SJSA1 (cell line): Measurements from ENCODE around the gene PCDHA13. TPM values are rescaled to one million over a fixed set of nuclear protein-coding genes. Genes with fewer than 3 reads are reported as not detected.
A peak's percentile ranks its signal among the peaks of the same experiment; 100 is the strongest.
"Not testable (repeated sequence)": the region's sequence is repeated elsewhere in the genome, so short reads cannot be mapped to it uniquely, and the experiment has no call there.

Source experiments
- DNase-seq, 2 experiments: peaks; one replicate each; pipeline ENCODE4 v3.0.0-alpha.2; 2015 to 2020; ENCODE audit warnings: low spot score in 2 of 2, low read depth in 1 of 2
- H3K27ac ChIP-seq: fragments of 250-450 bp; sonication (Bioruptor Pico); 2 replicates; pipeline ENCODE4 v1.5.1; 2020; ENCODE audit warnings: mild to moderate bottlenecking, moderate library complexity
- H3K27me3 ChIP-seq: fragments of 250-450 bp; sonication (Bioruptor Pico); replicated peaks from 2 replicates; pipeline ENCODE4 v1.5.1; 2020; ENCODE audit warnings: mild to moderate bottlenecking, moderate library complexity
- H3K36me3 ChIP-seq: fragments of 250-450 bp; sonication (Bioruptor Pico); 2 replicates; pipeline ENCODE4 v1.5.1; 2020; ENCODE audit warnings: mild to moderate bottlenecking
- H3K4me1 ChIP-seq: fragments of 250-450 bp; sonication (Bioruptor Pico); replicated peaks from 2 replicates; pipeline ENCODE4 v1.6.1; 2021; ENCODE audit warnings: mild to moderate bottlenecking
- H3K4me3 ChIP-seq: fragments of 250-450 bp; sonication (Bioruptor Pico); 2 replicates; pipeline ENCODE4 v1.5.1; 2020; ENCODE audit warnings: mild to moderate bottlenecking
- H3K9me3 ChIP-seq: fragments of 250-450 bp; sonication (Bioruptor Pico); replicated peaks from 2 replicates; pipeline ENCODE4 v1.5.1; 2020; ENCODE audit warnings: mild to moderate bottlenecking
- total RNA-seq: library from RNA; depleted of rRNA; stranded (reverse); fragments of >200 nt; shearing (Covaris generic); gene quantifications from 2 replicates; pipeline ENCODE4 v1.2.3, GENCODE V29; 2014; rRNA removed

PCDHA13 gene
- total RNA-seq: not detected in 2 replicates

DNA sequence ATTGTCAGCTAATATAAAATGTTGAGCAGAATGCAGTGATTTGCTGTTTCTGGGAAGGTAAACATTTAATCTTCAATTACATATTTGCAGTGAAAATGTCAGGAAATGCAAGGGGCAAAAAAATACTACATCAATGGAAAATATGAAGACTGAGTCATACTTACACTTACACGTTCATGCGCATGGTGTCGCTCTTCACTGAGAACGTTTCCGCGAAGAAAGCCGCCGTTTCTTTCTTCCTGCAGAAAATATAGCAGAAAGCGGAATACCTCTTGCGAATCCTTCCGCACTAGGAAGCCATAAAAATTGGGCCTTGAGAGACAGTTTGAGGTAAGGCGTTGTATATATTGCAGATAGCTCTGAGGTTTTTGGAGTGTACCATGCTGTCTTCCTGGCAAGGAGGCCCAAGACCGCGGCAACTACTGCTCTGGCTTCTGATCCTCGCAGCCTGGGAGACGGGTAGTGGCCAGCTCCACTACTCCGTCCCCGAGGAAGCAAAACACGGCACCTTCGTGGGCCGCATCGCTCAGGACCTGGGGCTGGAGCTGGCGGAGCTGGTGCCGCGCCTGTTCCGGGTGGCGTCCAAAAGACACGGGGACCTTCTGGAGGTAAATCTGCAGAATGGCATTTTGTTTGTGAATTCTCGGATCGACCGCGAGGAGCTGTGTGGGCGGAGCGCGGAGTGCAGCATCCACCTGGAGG lies at the start of gene PCDHA13:
Gene PCDHA13, plus strand, starts transcription at position 236 of the 702 bp plus-strand sequence. Its CDS starts 145 bp downstream, at position 381.
- Histone ChIP-seq H3K27me3 (no peaks in the 10 kb centered on the region; the same call in 1 of the 2 replicates), H3K4me1 (no peaks in the 10 kb centered on the region), H3K9me3 (peaks cover 18% of the 10 kb centered on the region), H3K4me3 (no peak within 1 kb of the TSS), H3K27ac (no peak within 1 kb of the TSS), H3K36me3 (no peaks in the 10 kb centered on the region)
- DNase-seq: no peak

DNA sequence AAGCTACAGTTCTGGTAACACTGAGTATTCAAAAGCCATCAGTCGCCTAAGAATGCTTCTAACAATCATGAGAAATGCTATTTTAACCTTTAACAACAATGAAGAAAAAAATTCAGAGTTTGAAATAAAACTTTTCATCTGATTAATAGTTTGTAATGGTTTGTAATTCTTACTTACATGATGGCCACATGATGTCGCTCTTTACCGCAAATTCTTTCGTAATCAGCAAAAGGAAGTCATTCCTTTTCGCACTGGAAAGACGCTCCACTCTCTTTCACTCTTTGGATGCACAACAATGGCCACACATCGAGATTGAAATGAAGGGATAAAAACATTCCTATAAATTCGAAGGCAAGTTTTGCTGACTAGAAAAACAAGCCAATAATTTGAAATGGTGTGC lies 47.9 kb upstream of the PCDHA13 start, which contains the start of gene PCDHA7:
Gene PCDHA7, plus strand, starts transcription at position 277 of the 400 bp plus-strand sequence. Its CDS starts 115 bp downstream, at position 392.
- no peaks in the 10 kb centered on the region for H3K36me3 ChIP-seq
- H3K27me3 ChIP-seq: no peaks in the 10 kb centered on the region
- peaks cover 8% of the 10 kb centered on the region for H3K9me3 ChIP-seq
- no peaks in the 10 kb centered on the region for H3K4me1 ChIP-seq
- no peak within 1 kb of the TSS for H3K27ac ChIP-seq
- DNase-seq: no peak
- no peak within 1 kb of the TSS for H3K4me3 ChIP-seq

DNA sequence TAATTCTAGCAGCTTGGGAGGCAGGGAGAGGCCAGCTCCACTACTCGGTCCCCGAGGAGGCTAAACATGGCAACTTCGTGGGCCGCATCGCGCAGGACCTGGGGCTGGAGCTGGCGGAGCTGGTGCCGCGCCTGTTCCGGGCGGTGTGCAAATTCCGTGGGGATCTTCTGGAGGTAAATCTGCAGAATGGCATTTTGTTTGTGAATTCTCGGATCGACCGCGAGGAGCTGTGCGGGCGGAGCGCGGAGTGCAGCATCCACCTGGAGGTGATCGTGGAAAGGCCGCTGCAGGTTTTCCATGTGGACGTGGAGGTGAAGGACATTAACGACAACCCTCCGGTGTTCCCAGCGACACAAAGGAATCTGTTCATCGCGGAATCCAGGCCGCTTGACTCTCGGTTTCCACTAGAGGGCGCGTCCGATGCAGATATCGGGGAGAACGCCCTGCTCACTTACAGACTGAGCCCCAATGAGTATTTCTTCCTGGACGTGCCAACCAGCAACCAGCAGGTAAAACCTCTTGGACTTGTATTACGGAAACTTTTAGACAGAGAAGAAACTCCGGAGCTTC lies 47.4 kb upstream of the PCDHA13 start:
- not testable (repeated sequence) for H3K4me3 ChIP-seq, H3K27me3 ChIP-seq, H3K27ac ChIP-seq, H3K9me3 ChIP-seq, DNase-seq, H3K4me1 ChIP-seq, H3K36me3 ChIP-seq

DNA sequence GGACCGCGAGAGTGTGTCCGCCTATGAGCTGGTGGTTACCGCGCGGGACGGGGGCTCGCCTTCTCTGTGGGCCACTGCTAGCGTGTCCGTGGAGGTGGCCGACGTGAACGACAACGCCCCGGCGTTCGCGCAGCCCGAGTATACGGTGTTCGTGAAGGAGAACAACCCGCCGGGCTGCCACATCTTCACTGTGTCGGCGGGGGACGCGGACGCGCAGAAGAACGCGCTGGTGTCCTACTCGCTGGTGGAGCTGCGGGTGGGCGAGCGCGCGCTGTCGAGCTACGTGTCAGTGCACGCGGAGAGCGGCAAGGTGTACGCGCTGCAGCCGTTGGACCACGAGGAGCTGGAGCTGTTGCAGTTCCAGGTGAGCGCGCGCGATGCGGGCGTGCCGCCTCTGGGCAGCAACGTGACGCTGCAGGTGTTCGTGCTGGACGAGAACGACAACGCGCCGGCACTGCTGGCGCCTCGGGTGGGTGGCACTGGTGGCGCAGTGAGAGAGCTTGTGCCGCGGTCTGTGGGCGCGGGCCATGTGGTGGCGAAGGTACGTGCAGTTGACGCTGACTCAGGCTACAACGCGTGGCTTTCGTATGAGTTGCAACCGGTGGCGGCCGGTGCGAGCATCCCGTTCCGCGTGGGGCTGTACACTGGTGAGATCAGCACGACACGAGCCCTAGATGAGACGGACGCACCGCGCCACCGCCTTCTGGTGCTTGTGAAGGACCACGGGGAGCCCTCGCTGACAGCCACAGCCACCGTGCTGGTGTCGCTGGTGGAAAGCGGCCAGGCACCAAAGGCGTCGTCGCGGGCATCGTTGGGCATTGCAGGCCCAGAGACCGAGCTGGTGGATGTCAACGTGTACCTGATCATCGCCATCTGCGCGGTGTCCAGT lies 46.1 kb upstream of the PCDHA13 start:
- H3K27me3 ChIP-seq: no peaks in the 10 kb centered on the region
- H3K36me3 ChIP-seq: no peaks in the 10 kb centered on the region
- no peak overlapping the region for H3K4me3 ChIP-seq
- DNase-seq: no peak
- H3K27ac ChIP-seq: no peak overlapping the region
- no peaks in the 10 kb centered on the region for H3K4me1 ChIP-seq
- peaks cover 5% of the 10 kb centered on the region for H3K9me3 ChIP-seq

GRCh38 chr5:140840978-140841962 lies 40.7 kb upstream of the PCDHA13 start, which contains the start of gene PCDHA8:
Gene PCDHA8 (plus strand): TSS chr5:140841187. CDS start chr5:140841322, 135 bp downstream.
- H3K4me3 ChIP-seq: no peak within 1 kb of the TSS
- no peak for DNase-seq
- H3K4me1 ChIP-seq: no peaks in the 10 kb centered on the region
- no peak within 1 kb of the TSS for H3K27ac ChIP-seq
- H3K27me3 ChIP-seq: no peaks in the 10 kb centered on the region
- H3K9me3 ChIP-seq: peaks cover 5% of the 10 kb centered on the region; the same call in 1 of the 2 replicates
- no peaks in the 10 kb centered on the region for H3K36me3 ChIP-seq

GRCh38 chr5:140842798-140843733 lies 38.9 kb upstream of the PCDHA13 start:
- Histone ChIP-seq H3K27ac (no peak overlapping the region), H3K4me3 (no peak overlapping the region), H3K27me3 (no peaks in the 10 kb centered on the region), H3K4me1 (no peaks in the 10 kb centered on the region), H3K36me3 (no peaks in the 10 kb centered on the region), H3K9me3 (peaks cover 7% of the 10 kb centered on the region)
- DNase-seq: no peak

GRCh38 chr5:140848139-140849102 lies 33.5 kb upstream of the PCDHA13 start, which contains the start of gene PCDHA9:
Gene PCDHA9 (plus strand): TSS chr5:140848382. CDS start chr5:140848496, 114 bp downstream.
- H3K4me3 ChIP-seq, DNase-seq, H3K27me3 ChIP-seq, H3K27ac ChIP-seq, H3K4me1 ChIP-seq, H3K36me3 ChIP-seq: not testable (repeated sequence)
- H3K9me3 ChIP-seq: peaks cover 10% of the 10 kb centered on the region

GRCh38 chr5:140849831-140850634 lies 31.9 kb upstream of the PCDHA13 start:
- H3K4me3 ChIP-seq, H3K27ac ChIP-seq, H3K27me3 ChIP-seq, H3K36me3 ChIP-seq, H3K4me1 ChIP-seq: not testable (repeated sequence)
- peak in 1 of 2 experiments; percentile 50 for DNase-seq
- H3K9me3 ChIP-seq: peaks cover 13% of the 10 kb centered on the region

- no peak within 1 kb of the TSS for H3K27ac ChIP-seq
- no peaks in the 10 kb centered on the region for H3K4me1 ChIP-seq
- DNase-seq: no peak
- H3K4me3 ChIP-seq: no peak within 1 kb of the TSS
- no peaks in the 10 kb centered on the region for H3K36me3 ChIP-seq
- H3K27me3 ChIP-seq: no peaks in the 10 kb centered on the region
- H3K9me3 ChIP-seq: peaks cover 31% of the 10 kb centered on the region
Observed at GRCh38 chr5:140855772-140856674, 25.9 kb upstream of the PCDHA13 start, which contains the start of gene PCDHA10. Gene PCDHA10 (plus strand): TSS chr5:140855897. CDS start chr5:140856049, 152 bp downstream.
